Muscle of leg (tissue), 11 donors: ENCODE measurements around the gene STIM2. TPM values are rescaled to one million over a fixed set of nuclear protein-coding genes. Genes with fewer than 3 reads are reported as not detected.

ENCODE experiments used
- DNase-seq: peaks from one replicate; pipeline ENCODE4 v3.0.0; 2013
- H3K27ac ChIP-seq: one replicate; pipeline ENCODE4 v1.5.1; 2013; ENCODE audit warnings: mild to moderate bottlenecking, low read length, control low read depth
- H3K27me3 ChIP-seq: one replicate; pipeline ENCODE4 v1.6.1; 2013; ENCODE audit warnings: low read length; ENCODE audit not compliant: control insufficient read depth, insufficient read depth
- H3K36me3 ChIP-seq: one replicate; pipeline ENCODE4 v1.6.1; 2013; ENCODE audit warnings: low read length; ENCODE audit not compliant: control insufficient read depth, insufficient read depth
- H3K4me1 ChIP-seq: one replicate; pipeline ENCODE4 v1.6.1; 2013; ENCODE audit warnings: low read length; ENCODE audit not compliant: control insufficient read depth, insufficient read depth
- H3K4me3 ChIP-seq: one replicate; pipeline ENCODE4 v1.5.1; 2013; ENCODE audit warnings: low read length, control low read depth
- H3K9me3 ChIP-seq: replicated peaks from 2 replicates; pipeline ENCODE4 v1.6.1; 2013; ENCODE audit warnings: low read depth, low read length; ENCODE audit not compliant: control insufficient read depth
- WGBS: methylation state at CpG from one replicate; pipeline ENCODE4 v1.1.5; 2013; ENCODE audit warnings: missing lambda C conversion rate; ENCODE audit not compliant: insufficient coverage; 5-methylcytosine and 5-hydroxymethylcytosine counted together
- polyA plus RNA-seq, 8 donors: library from polyadenylated mRNA; unstranded; fragments of 120-200 nt; gene quantifications; one replicate each; pipeline versions ENCODE4 v1.2.1 to v1.2.3, GENCODE V29; 2013; ENCODE audit warnings: inconsistent platforms in 1 of 8, low replicate concordance in 1 of 8; ENCODE audit not compliant: insufficient read length in 8 of 8, insufficient read depth in 1 of 8
- total RNA-seq: library from RNA; stranded (reverse); fragments of 120-200 nt; gene quantifications from one replicate; pipeline ENCODE4 v1.2.4, GENCODE V29; 2013

Gene STIM2
- total and polyA plus RNA-seq, 9 donors, result 39.7 to 56.9 (median 46.6) TPM

- no peak for DNase-seq
These were observed 81.3 kb downstream of the STIM2 start for GRCh38 chr4:26941951-26942350.

GRCh38 chr4:26942871-26943270 lies 82.2 kb downstream of the STIM2 start:
- H3K9me3 ChIP-seq, result no peaks in the 10 kb centered on the region
- no peak overlapping the region for H3K27ac ChIP-seq
- H3K4me3 ChIP-seq, result no peak overlapping the region
- WGBS, result no CpG with 5 or more reads among the region's 2 CpGs
- H3K4me1 ChIP-seq, result no peaks in the 10 kb centered on the region
- no peaks in the 10 kb centered on the region for H3K27me3 ChIP-seq
- H3K36me3 ChIP-seq, result no peaks in the 10 kb centered on the region
- DNase-seq, result no peak

More at GRCh38 chr4:26941951-26942350, 81.3 kb downstream of the STIM2 start:
- H3K36me3 ChIP-seq, result no peaks in the 10 kb centered on the region
- no peak overlapping the region for H3K4me3 ChIP-seq
- no peaks in the 10 kb centered on the region for H3K4me1 ChIP-seq
- no peaks in the 10 kb centered on the region for H3K27me3 ChIP-seq
- H3K27ac ChIP-seq, result no peak overlapping the region
- H3K9me3 ChIP-seq, result no peaks in the 10 kb centered on the region
- WGBS, result no CpG with 5 or more reads among the region's 1 CpG

DNA sequence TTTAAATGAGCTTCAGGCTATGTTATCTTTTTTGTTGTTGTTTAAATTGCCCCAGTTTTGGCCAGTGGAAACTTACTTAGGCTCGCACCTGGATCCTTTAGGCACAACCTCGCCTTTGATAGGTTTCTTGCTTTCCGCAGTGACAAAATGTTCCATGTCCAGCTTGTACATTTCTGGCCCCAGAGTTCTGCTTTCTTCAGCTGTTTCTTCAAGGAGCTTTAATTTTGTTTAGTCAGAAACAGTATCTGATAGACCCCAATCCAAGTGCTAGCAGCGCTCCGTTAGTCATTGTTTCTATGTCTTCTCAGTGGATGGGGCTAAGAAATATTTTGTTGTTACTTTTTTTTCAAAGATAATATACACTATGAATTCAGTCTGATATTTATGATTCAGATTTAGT lies 82.8 kb downstream of the STIM2 start:
- Histone ChIP-seq H3K9me3 (no peaks in the 10 kb centered on the region), H3K27ac (no peak overlapping the region), H3K27me3 (no peaks in the 10 kb centered on the region), H3K4me1 (no peaks in the 10 kb centered on the region), H3K36me3 (no peaks in the 10 kb centered on the region), H3K4me3 (no peak overlapping the region)
- 71% methylated on average over 3 of the region's 5 CpGs for WGBS
- DNase-seq, result no peak

DNA sequence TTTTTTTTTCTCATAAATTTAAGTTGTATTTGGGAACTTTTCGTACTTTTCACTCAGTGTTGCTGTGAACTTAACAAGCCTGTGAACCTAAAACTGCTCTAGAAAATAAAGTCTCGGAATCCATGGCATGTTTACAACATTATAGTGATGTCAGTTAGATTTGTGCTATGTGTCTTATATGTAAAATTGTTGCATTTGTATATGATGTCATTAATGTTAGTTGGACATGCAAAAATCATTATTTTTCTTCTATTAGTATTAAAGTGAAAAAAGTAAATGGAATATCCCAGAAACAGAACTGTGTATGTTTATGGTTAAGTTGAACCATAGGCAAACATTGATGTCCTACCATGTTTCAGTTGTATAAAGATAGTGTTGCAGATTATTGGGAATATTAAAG lies 85.2 kb downstream of the STIM2 start:
- no peak for DNase-seq
- H3K4me1 ChIP-seq, result no peaks in the 10 kb centered on the region
- peaks cover 6% of the 10 kb centered on the region for H3K9me3 ChIP-seq
- no peak overlapping the region for H3K27ac ChIP-seq
- WGBS, result no CpG with 5 or more reads among the region's 2 CpGs
- H3K36me3 ChIP-seq, result no peaks in the 10 kb centered on the region
- no peaks in the 10 kb centered on the region for H3K27me3 ChIP-seq
- H3K4me3 ChIP-seq, result no peak overlapping the region

GRCh38 chr4:26947318-26947717 lies 86.7 kb downstream of the STIM2 start:
- H3K4me1 ChIP-seq, result no peaks in the 10 kb centered on the region
- no peak overlapping the region for H3K27ac ChIP-seq
- no peaks in the 10 kb centered on the region for H3K27me3 ChIP-seq
- H3K36me3 ChIP-seq, result no peaks in the 10 kb centered on the region
- WGBS, result 93% methylated on average over 3 of the region's 8 CpGs
- H3K9me3 ChIP-seq, result peaks cover 6% of the 10 kb centered on the region
- DNase-seq, result no peak
- H3K4me3 ChIP-seq, result no peak overlapping the region

- DNase-seq, result no peak
- Histone ChIP-seq H3K36me3 (no peaks in the 10 kb centered on the region), H3K4me3 (no peak overlapping the region), H3K9me3 (peaks cover 6% of the 10 kb centered on the region), H3K27ac (no peak overlapping the region), H3K27me3 (no peaks in the 10 kb centered on the region), H3K4me1 (no peaks in the 10 kb centered on the region)
These were observed 89.8 kb downstream of the STIM2 start for GRCh38 chr4:26950446-26950845.

GRCh38 chr4:26952891-26953290 lies 92.2 kb downstream of the STIM2 start:
- Histone ChIP-seq H3K27me3 (no peaks in the 10 kb centered on the region), H3K4me3 (no peak overlapping the region), H3K4me1 (no peaks in the 10 kb centered on the region), H3K36me3 (no peaks in the 10 kb centered on the region), H3K9me3 (peaks cover 6% of the 10 kb centered on the region), H3K27ac (no peak overlapping the region)
- WGBS, result no CpG with 5 or more reads among the region's 2 CpGs
- DNase-seq, result no peak

DNA sequence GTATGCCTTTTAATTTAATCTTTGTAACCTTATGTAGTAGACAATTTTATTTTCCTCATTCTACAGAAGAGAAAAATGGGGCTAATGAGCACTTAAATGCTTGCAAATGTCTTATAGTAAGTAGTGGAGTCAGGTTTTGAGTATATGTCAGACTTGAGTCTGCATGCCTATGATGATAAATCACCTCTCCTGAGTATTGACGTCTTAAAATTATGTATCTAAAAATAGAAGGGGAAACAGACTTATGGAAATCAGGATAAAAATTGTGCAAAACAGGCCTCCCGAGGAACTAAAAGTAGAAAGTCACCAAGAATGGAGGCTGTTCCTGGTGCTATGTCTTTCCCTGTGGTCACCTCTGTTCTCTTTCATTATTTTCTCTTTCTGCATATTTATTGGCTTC lies 92.7 kb downstream of the STIM2 start:
- H3K27ac ChIP-seq, result no peak overlapping the region
- peaks cover 6% of the 10 kb centered on the region for H3K9me3 ChIP-seq
- WGBS, result 40% methylated on average over 1 of the region's 2 CpGs
- no peaks in the 10 kb centered on the region for H3K27me3 ChIP-seq
- no peaks in the 10 kb centered on the region for H3K36me3 ChIP-seq
- H3K4me1 ChIP-seq, result no peaks in the 10 kb centered on the region
- peak; percentile 50 for DNase-seq
- H3K4me3 ChIP-seq, result no peak overlapping the region

GRCh38 chr4:26953770-26954423 lies 93.3 kb downstream of the STIM2 start:
- no CpG with 5 or more reads among the region's 3 CpGs for whole genome bisulfite sequencing
- Histone ChIP-seq H3K4me3 (no peak overlapping the region), H3K36me3 (peaks cover 1% of the 10 kb centered on the region), H3K9me3 (peaks cover 6% of the 10 kb centered on the region), H3K4me1 (no peaks in the 10 kb centered on the region), H3K27ac (no peak overlapping the region), H3K27me3 (no peaks in the 10 kb centered on the region)
- no peak for DNase-seq

DNA sequence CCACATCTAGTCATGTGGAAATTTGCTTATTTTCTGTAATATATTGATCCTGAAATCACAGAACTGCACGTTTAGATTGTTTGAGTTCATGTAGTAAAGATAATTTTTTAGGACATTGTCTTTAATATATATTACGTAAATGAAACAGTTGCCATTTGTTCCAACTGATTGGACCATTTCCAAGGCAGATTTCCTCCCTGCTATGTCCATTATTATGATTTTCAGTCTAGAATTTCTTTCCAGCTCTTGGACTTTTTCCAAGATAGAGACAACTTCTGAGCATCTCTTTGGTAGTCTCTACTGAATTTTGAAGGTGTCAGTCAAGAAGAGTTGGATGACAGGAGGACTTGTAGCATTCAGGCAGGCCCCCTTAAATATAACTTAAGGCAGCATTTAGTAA lies 94.6 kb downstream of the STIM2 start:
- peak; percentile 55 for DNase-seq
- WGBS, result no CpG with 5 or more reads among the region's 2 CpGs
- peaks cover 5% of the 10 kb centered on the region for H3K9me3 ChIP-seq
- H3K27ac ChIP-seq, result no peak overlapping the region
- H3K4me3 ChIP-seq, result no peak overlapping the region
- H3K4me1 ChIP-seq, result no peaks in the 10 kb centered on the region
- H3K36me3 ChIP-seq, result peaks cover 5% of the 10 kb centered on the region
- H3K27me3 ChIP-seq, result no peaks in the 10 kb centered on the region
